ENCODE data around the gene RPN1. TPM values are rescaled to one million over a fixed set of nuclear protein-coding genes. Genes with fewer than 3 reads are reported as not detected.
"Not testable (repeated sequence)": the region's sequence is repeated elsewhere in the genome, so short reads cannot be mapped to it uniquely, and the experiment has no call there.

RPN1 gene
- polyA plus RNA-seq, 6 donors from 2014 or later = 176 to 255 (median 193) TPM

GRCh38 chr3:128674161-128674784 lies 23.7 kb upstream of the RPN1 start:
- no peaks in the 10 kb centered on the region for H3K36me3 Mint-ChIP-seq
- no peaks in the 10 kb centered on the region for H3K27me3 Mint-ChIP-seq
- ATAC-seq (ENCODE audit: low read depth in 2 of 2) (no peak), DNase-seq (no peak)
- H3K27ac Mint-ChIP-seq = no peak overlapping the region
- no peak overlapping the region for H3K4me3 Mint-ChIP-seq
- peaks cover 6 to 10% (median 8%) of the 10 kb centered on the region in 3 donors for H3K4me1 Mint-ChIP-seq
- H3K9me3 Mint-ChIP-seq = no peaks in the 10 kb centered on the region

- Mint-ChIP-seq H3K36me3 (no peaks in the 10 kb centered on the region), H3K27me3 (peaks cover 0 to 9% (median 0%) of the 10 kb centered on the region in 3 donors), H3K27ac (peak overlapping the region in 3 of 6 donors; percentile 13 to 73 (median 69)), H3K4me1 (peaks cover 6 to 8% (median 7%) of the 10 kb centered on the region in 3 donors), H3K9me3 (no peaks in the 10 kb centered on the region), H3K4me3 (no peak overlapping the region)
- DNase-seq (no peak), ATAC-seq (ENCODE audit: low read depth in 2 of 2) (no peak)
Observed at GRCh38 chr3:128667641-128668040, 17.0 kb upstream of the RPN1 start.

- H3K9me3 Mint-ChIP-seq = peaks cover 0 to 3% (median 0%) of the 10 kb centered on the region in 7 donors
- no peaks in the 10 kb centered on the region for H3K4me1 Mint-ChIP-seq
- H3K27me3 Mint-ChIP-seq = peaks cover 0 to 14% (median 0%) of the 10 kb centered on the region in 3 donors
- no peak overlapping the region for H3K27ac Mint-ChIP-seq
- H3K4me3 Mint-ChIP-seq = no peak overlapping the region
- no peaks in the 10 kb centered on the region for H3K36me3 Mint-ChIP-seq
- DNase-seq (no peak), ATAC-seq (ENCODE audit: low read depth in 2 of 2) (no peak)
Observed at GRCh38 chr3:128665362-128666021, 14.9 kb upstream of the RPN1 start.

- no peak for DNase-seq
- no peaks in the 10 kb centered on the region for H3K4me1 Mint-ChIP-seq
- no peak overlapping the region for H3K4me3 Mint-ChIP-seq
- H3K9me3 Mint-ChIP-seq = peaks cover 0 to 3% (median 0%) of the 10 kb centered on the region in 7 donors
- H3K27ac Mint-ChIP-seq = no peak overlapping the region
- ATAC-seq (ENCODE audit: low read depth in 2 of 2) = no peak
- H3K36me3 Mint-ChIP-seq = no peaks in the 10 kb centered on the region
- H3K27me3 Mint-ChIP-seq = peaks cover 0 to 14% (median 0%) of the 10 kb centered on the region in 3 donors
Observed at GRCh38 chr3:128663151-128663550, 12.5 kb upstream of the RPN1 start.

GRCh38 chr3:128655531-128655930 lies 4.9 kb upstream of the RPN1 start:
- no peaks in the 10 kb centered on the region for H3K9me3 Mint-ChIP-seq
- H3K36me3 Mint-ChIP-seq = no peaks in the 10 kb centered on the region
- H3K4me1 Mint-ChIP-seq = peaks cover 7 to 12% (median 9%) of the 10 kb centered on the region in 3 donors
- DNase-seq (no peak), ATAC-seq (ENCODE audit: low read depth in 2 of 2) (no peak)
- H3K4me3 Mint-ChIP-seq = peak overlapping the region in 2 of 8 donors; percentile 54 to 58
- no peaks in the 10 kb centered on the region for H3K27me3 Mint-ChIP-seq
- H3K27ac Mint-ChIP-seq = peak overlapping the region in 1 of 6 donors; percentile 56

GRCh38 chr3:128653993-128654805 lies 3.6 kb upstream of the RPN1 start:
- Mint-ChIP-seq H3K4me1 (peaks cover 7 to 18% (median 16%) of the 10 kb centered on the region in 3 donors), H3K27ac (peak overlapping the region; percentile 12 to 87 (median 71)), H3K4me3 (peak overlapping the region; percentile 67 to 94 (median 88))
- not testable (repeated sequence) for ATAC-seq (ENCODE audit: low read depth in 2 of 2); H3K27me3 Mint-ChIP-seq; H3K36me3 Mint-ChIP-seq; H3K9me3 Mint-ChIP-seq
- DNase-seq = peak; percentile 33

- Mint-ChIP-seq H3K27ac (peak overlapping the region in 3 of 6 donors; percentile 12 to 81 (median 68)), H3K4me1 (peaks cover 11 to 26% (median 23%) of the 10 kb centered on the region in 3 donors), H3K4me3 (peak overlapping the region; percentile 67 to 94 (median 88))
- ATAC-seq (ENCODE audit: low read depth in 2 of 2); H3K9me3 Mint-ChIP-seq; H3K36me3 Mint-ChIP-seq; H3K27me3 Mint-ChIP-seq: not testable (repeated sequence)
- DNase-seq = peak; percentile 44
Observed at GRCh38 chr3:128653383-128653992, 2.9 kb upstream of the RPN1 start.

- no peak for DNase-seq
- Mint-ChIP-seq H3K27me3 (no peaks in the 10 kb centered on the region), H3K9me3 (no peaks in the 10 kb centered on the region), H3K36me3 (peaks cover 0 to 7% of the 10 kb centered on the region in 2 donors), H3K4me3 (peak overlapping the region; percentile 72 to 97 (median 90)), H3K4me1 (peaks cover 13 to 48% (median 23%) of the 10 kb centered on the region in 3 donors), H3K27ac (peak overlapping the region; percentile 51 to 91 (median 80))
- no peak for ATAC-seq (ENCODE audit: low read depth in 2 of 2)
Observed at GRCh38 chr3:128648940-128649663, 1.5 kb downstream of the RPN1 start.

GRCh38 chr3:128648402-128648801 lies 2.2 kb downstream of the RPN1 start:
- H3K4me1 Mint-ChIP-seq = peaks cover 10 to 42% (median 18%) of the 10 kb centered on the region in 3 donors
- peak overlapping the region in 2 of 6 donors; percentile 60 to 91 for H3K27ac Mint-ChIP-seq
- no peaks in the 10 kb centered on the region for H3K27me3 Mint-ChIP-seq
- peak overlapping the region in 6 of 8 donors; percentile 15 to 97 (median 80) for H3K4me3 Mint-ChIP-seq
- peaks cover 0 to 7% of the 10 kb centered on the region in 2 donors for H3K36me3 Mint-ChIP-seq
- H3K9me3 Mint-ChIP-seq = no peaks in the 10 kb centered on the region
- no peak for ATAC-seq (ENCODE audit: low read depth in 2 of 2)
- DNase-seq = no peak

GRCh38 chr3:128647307-128647706 lies 3.3 kb downstream of the RPN1 start:
- no peaks in the 10 kb centered on the region for H3K9me3 Mint-ChIP-seq
- DNase-seq = no peak
- peak overlapping the region in 2 of 8 donors; percentile 44 to 97 for H3K4me3 Mint-ChIP-seq
- peak overlapping the region in 4 of 6 donors; percentile 31 to 94 (median 72) for H3K27ac Mint-ChIP-seq
- H3K36me3 Mint-ChIP-seq = peaks cover 0 to 7% of the 10 kb centered on the region in 2 donors
- no peak for ATAC-seq (ENCODE audit: low read depth in 2 of 2)
- peaks cover 10 to 46% (median 18%) of the 10 kb centered on the region in 3 donors for H3K4me1 Mint-ChIP-seq
- no peaks in the 10 kb centered on the region for H3K27me3 Mint-ChIP-seq

GRCh38 chr3:128634075-128634611 lies 16.5 kb downstream of the RPN1 start:
- ATAC-seq (ENCODE audit: low read depth in 2 of 2) (no peak), DNase-seq (no peak)
- Mint-ChIP-seq H3K4me1 (peaks cover 0 to 12% (median 11%) of the 10 kb centered on the region in 3 donors), H3K4me3 (no peak overlapping the region), H3K9me3 (no peaks in the 10 kb centered on the region), H3K27ac (no peak overlapping the region), H3K36me3 (peaks cover 9 to 12% of the 10 kb centered on the region in 2 donors), H3K27me3 (no peaks in the 10 kb centered on the region)

GRCh38 chr3:128632301-128632700 lies 18.3 kb downstream of the RPN1 start:
- no peak overlapping the region for H3K4me3 Mint-ChIP-seq
- no peaks in the 10 kb centered on the region for H3K27me3 Mint-ChIP-seq
- DNase-seq = no peak
- H3K9me3 Mint-ChIP-seq = no peaks in the 10 kb centered on the region
- H3K4me1 Mint-ChIP-seq = peaks cover 0 to 4% (median 2%) of the 10 kb centered on the region in 3 donors
- H3K27ac Mint-ChIP-seq = no peak overlapping the region
- H3K36me3 Mint-ChIP-seq = peaks cover 4 to 13% of the 10 kb centered on the region in 2 donors
- ATAC-seq (ENCODE audit: low read depth in 2 of 2) = no peak

Measured in naive B cell (primary cell).